HG03342 (cell line): ENCODE data around the gene NUDCD3.
"Not testable (repeated sequence)": the region's sequence is repeated elsewhere in the genome, so short reads cannot be mapped to it uniquely, and the experiment has no call there.

Experiments used
- ATAC-seq: cut with Tn5 transposase; IDR thresholded peaks from one replicate; pipeline ENCODE4 v1.9.1; 2021; ENCODE audit warnings: mild to moderate bottlenecking, moderate library complexity; ENCODE audit not compliant: unreplicated experiment

Gene NUDCD3

DNA sequence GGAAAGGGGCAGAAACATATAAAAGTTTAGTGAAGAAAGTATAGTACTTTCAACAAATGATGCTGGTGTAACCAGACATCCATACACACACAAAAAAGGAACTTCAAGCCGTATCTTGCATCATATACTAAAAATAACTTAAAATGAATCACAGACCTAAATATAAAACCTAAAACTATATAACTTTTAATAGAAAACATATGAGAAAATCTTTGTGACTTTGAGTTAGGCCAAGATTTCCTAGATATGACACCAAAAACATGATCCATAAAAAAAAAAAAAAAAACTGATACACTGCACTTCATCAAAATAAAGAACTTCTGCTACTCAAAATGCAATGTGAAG, 40.9 kb downstream of the NUDCD3 start:
- ATAC-seq: no peak

DNA sequence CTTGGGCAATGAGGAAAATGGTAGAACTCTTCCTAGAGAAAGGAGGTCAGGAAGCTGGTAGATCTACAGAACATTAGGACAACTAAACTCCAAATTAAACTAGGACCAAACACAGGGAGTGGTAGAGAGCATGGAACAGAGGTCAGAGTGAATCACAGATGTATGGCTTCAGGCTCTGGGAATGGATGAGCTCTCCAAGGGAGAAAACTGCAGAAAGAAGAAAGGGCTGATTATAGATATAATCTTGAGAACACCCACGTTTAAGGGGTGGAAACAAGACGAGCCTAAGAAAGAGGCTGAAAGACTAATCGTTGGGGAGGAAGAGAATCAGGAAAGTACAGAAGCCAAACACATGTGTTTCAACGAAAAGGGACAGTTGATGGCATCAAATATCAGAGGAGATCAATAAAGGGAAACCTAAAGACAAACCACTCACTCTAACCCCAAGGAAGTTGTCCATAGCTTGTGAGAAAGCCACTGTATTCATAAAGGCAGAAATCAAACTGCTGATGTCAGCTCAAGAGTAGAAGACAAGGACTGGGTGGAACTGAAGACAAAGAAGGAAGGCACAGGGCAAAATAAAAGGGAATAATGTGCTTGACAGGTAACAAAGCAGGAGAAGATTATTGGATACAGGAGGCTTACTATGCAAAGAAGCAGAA, 41.4 kb downstream of the NUDCD3 start:
- no peak for ATAC-seq

DNA sequence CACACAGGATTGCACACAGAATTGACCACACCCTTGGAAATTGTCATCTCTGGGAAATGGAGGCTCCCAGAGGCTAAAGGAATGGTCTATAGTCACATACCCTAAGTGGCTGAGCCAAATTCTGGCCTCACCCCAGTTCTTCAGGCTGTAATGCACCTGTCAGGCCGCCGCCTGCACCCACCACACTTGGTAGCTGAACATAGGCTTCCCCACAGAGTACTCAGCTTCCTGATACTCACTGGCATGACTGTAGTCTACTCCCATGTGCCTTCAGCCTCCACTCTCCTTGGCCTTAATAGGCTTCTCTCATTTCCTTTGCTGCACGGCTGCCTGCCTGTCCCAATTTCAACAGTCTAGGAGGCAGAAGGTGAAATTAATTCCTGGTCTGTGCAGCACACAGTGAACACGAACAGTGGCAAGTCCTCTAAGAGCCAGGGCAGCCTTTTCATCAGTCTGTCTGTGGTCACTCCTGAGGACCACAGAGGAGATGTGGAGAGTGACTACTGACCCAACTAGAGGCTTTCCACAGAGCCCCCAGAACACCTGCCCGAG, 42.5 kb downstream of the NUDCD3 start:
- no peak for ATAC-seq

DNA sequence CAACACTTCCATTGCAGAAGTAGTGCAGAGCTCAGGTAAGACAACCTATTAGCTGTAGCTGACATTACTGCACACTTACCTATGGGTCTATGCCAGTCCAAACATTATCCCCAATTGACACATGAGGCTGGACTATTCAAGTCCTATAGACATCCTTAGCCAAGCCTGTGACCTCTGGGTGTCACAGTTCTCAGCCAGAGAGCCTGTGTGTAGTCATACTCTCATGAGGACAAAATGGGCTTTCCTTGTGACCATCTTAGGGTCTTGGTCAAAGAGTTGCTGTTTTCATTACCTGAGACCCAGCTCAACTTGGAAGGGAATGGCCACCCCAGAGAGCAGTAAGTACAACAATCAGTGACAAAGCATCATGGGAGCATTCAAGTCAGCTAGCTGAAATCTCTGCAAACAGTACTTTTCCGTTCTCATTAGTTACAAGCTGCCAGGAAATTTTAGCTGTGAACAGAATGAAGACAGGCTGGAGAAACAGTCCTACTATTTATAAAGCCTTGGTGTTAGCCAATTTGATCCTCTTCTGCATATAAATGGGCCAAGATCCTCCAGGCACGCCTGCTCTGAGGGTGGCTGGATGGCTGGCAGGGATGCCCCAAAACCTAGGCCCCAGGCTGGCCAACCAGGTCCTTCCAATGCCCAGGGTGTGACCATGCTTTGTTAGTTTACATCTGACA, 44.3 kb downstream of the NUDCD3 start:
- ATAC-seq: no peak

DNA sequence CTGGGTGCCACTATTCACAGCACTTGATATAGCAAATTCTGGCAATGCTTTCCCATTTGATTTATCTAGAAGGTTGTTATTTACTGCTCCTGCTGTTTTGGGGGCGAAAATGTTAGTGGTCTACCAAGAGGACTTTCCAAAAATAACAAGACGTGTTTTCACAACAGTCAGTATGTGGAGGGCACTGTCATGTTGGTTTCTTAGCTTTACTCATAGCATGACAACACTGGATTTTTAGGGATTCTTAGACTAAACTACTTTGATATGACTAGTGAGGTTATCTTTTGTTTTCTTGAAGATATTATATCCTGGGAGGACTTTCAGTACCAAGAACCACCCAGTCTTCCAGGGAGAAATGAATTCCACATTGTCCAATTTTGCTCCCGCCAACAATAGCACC, 49.4 kb downstream of the NUDCD3 start:
- no peak for ATAC-seq

DNA sequence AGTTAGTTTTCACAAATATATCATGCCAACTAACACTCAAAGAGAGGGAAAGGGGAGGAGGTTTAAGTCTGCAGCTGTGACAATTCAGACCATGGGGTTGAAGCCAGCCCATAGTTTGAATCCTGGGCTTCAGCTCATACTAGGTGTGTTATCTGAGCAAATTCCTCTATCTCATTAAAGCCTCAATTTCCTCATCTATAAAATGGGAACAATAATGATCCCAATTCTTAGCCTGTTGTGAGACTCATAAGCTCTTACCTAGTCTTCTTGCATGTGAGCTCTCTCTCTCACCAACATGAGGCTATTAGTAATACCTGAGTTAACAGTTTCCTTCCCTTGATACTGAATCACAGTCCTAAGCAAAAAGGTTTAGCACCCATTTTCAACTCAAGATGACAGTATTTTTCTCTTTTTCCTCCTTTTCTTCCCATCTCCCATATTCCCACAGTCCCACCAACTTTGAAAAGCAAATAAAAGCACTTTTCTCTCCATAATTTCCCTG, 49.8 kb downstream of the NUDCD3 start:
- no peak for ATAC-seq

DNA sequence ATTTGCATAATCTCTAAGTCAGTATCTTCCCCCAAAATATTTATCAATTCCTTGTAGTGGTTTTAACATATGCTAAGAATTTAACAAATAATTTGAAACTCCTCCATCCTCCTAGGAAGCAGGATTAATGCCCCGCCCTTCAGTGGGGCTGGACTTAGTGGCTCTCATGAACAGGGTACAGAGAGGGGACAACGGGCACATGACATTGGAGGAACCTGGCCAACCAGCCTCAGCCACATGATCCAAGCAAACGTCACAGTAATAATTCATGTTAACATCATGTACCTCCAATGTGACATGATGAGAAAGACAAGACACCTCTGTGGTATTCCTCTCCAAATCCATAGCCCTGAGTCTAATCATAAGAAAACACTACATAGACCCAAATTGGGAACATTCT, 50.5 kb downstream of the NUDCD3 start:
- ATAC-seq: no peak

DNA sequence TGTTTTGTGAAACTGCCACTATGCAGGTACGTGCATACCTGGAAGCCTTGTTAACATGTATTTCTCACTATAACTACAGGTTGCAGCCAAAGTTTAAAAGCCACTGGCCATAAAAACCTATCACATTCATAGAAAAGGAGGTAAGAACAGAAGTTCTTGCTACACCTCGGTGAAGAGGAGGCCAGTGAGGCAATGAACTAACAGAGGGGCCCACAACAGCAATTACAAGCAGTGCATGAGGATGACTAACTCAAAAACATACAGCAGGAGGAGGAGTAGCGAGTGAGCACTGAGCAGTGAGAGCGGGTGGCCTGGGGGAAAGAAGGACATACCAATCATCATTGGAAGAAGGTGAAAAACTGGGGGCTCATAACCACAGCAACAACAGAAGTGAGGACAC, 51.6 kb downstream of the NUDCD3 start:
- ATAC-seq: no peak

DNA sequence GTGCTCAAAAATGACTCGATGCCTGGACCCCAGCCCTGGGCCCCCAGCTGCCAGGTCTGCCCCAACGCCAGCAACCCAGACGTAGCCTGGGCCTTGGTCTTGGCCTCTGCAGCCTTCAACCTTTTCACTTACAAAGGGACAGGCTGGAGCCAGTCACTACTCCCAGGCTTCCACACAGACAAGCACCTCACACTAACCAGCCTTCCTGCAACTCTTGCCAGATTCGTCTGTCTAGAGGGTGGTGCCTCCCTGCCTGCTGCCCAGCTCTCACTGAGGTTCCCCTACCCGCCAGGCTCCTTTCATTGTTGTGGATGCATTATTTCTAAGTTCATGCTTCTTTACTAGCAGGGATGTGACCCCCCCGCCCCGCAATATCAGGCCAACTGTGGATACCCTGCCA, 56.3 kb downstream of the NUDCD3 start:
- ATAC-seq: no peak

DNA sequence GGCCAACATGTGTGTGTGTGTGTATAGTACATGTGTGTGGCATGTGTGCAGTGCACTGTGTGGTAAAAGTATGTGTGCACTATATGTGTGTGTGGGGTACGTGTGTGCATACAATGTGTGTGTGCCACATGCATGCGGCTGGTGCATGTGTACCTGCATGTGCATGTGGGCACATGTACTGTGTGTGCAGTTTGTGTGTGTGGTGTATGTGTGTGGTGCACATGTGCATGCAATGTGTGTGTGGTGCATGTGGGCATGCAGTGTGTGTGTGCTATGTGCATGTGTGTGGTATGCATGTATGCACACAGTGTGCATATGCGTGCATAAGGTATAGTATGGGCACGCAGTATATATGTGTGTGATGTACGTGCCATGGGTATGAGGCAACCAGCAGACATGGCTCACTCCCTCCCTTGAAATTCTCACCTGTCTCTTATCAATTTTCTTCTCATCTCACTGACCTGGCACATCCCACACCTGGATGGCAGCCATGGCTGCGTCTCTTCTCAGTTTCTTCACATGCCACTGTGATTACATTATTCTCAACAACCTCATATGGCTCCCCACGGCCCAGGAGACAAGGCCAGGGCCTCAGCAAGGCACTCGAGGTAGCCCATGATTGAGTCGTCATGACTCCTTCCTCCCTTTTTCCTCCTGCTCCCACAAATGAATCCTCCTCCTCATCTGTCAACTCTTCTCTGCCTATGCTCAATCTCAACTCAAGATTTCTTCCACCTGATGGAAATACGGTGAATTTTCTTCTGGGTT, 57.0 kb downstream of the NUDCD3 start:
- no peak for ATAC-seq

DNA sequence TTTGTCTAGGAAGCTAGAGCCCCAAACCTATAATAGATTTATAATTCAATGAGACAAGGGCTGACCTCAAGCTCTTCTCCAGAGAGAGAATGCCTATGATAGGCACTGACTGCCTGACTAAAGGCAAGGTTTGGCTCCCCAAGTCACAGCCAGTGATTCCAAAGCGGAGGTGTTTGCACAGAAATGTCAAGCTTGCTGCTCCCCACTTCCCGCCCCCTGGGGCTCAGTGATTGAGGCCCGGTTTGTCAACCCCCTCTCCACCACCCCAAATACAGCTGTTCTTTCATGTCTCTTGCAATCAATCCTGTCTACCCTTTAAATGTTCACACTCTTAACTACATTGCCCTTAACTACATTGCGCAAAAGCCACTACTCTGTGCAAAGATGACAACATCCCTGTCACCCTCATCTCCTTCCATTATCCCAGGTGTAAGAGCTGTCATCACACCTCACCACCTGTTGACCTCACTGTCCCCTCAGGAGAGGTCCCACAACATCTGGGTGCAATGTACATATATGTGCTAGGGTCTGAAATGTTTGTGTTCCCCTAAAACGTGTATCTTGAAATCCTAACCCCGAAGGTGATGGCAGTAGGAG, 58.0 kb downstream of the NUDCD3 start:
- no peak for ATAC-seq

DNA sequence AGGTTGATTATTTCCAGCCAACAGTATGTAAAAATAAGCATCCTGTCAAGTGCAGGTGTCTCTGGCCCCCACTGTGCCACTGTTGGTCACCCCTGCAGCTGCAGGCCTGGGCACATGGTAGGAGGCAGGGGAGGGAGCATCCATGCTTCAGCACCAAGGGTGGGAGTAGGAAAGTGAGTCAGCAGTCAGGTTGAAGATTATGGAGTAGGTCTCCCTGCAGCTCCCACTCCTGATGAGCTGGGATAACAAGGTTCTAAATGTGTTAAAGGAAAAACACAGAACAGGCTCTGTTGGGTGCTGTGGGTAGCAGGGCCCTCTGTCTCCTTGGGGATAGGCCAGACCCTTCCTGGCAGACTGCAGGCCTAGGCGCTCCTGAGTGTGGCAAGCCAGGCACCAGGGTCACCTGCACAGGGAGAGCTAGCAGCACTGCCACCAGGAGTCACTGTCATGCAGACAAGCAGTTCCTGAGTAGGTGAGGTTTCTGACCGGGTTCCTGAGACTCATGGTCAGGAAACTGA, 59.3 kb downstream of the NUDCD3 start:
- peak; percentile 65 for ATAC-seq

DNA sequence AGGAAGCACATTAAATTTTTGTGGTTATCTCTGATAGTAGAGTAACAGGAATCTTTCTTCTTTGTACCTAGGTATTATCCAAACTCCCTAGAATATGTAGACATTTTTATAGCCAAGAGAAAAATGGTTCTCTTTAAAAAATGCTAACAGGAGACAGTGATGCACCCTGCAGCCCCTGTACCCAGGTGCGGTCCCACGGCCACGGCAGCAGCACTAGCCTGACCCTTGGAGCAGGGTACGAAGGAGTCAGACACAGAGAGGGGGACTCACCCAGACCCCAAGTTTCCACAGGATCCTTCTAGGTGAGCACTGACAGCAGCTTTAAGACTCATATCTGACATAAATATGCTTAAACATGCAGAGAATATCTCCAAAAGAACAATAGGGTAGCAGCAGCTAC, 60.4 kb downstream of the NUDCD3 start:
- ATAC-seq: no peak

DNA sequence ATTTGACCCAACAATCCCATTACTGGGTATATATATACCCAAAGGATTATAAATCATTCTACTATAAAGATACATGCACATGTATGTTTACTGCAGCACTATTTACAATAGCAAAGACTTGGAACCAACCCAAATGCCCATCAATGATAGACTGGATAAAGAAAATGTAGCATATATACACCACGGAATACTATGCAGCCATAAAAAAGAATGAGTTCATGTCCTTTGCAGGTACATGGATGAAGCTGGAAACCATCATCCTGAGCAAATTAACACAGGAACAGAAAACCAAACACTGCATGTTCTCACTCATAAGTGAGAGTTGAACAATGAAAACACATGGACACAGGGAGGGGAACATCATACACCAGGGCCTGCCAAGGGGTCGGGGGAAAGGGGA, 65.7 kb downstream of the NUDCD3 start:
- ATAC-seq: not testable (repeated sequence)

DNA sequence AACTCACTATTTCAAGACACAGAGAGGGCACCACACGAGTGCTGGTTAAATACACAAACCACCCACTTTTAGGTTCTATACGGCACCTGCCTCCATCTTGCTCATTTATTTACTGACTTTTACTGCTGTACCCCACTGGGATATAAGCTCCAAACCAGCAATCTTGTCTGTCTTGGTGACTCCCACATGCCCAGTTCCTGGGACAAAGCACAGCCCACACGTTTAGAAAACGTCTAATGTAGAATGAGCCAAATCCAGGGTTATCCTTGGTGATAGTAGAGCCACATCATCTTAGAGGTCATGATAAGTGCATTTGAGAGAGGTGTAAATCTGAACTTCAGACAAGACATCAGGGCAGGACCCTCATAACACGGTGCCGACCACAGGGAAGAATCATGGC, 73.5 kb downstream of the NUDCD3 start:
- ATAC-seq: no peak

DNA sequence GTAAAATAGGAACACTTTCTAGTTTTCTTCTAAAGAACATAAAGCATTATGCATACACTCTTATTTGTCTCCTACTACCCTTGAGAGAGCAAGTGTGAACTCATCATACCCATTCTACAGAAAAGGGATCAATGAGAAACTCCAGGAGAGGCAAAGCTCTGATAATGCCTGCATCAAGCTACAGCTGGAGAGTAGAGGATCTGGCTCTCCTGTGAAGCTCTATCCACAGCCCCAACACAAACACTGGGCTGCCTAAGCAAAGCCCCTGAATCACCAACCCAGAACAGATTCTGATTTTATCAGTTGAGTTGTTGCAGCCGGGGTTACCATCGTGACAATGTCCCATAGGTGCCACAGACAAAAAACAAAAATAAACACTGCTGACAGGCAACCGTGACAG, 74.9 kb downstream of the NUDCD3 start:
- no peak for ATAC-seq

DNA sequence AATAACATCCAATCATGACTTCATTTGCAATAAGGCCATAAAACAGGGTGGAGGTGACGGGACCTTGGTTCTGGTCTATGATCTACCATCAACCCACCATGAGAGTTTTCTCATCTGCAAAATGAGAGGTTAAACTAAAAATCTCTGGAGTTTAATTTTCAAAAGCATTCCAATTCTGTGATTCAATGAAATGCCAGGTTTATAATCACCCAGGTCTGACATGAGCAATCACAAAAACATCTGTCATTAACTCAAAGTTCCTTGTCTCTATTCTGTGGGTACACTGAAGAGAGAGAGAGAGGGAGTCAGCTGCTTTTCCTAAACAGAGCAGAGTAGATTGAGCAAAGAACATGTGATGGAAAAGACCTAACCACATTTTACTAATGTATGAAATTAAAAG, 75.4 kb downstream of the NUDCD3 start:
- no peak for ATAC-seq

DNA sequence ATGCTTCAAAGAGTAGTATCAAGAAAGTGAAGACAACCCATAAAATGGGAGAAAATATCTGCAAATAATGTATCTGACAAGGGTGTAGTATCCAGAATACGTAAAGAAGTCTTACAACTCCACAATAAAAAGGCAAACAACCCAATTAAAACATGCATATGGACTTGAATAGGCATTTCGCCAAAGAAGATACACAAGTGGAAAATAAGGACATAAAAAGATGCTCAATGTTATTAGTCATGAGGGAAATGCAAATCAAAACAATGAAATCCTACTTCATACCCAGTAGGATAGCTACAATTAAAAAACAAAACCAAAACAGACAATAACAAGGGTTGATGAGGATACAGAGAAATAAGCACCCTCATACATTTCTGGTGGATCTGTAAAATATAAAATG, 79.2 kb downstream of the NUDCD3 start:
- ATAC-seq: no peak

DNA sequence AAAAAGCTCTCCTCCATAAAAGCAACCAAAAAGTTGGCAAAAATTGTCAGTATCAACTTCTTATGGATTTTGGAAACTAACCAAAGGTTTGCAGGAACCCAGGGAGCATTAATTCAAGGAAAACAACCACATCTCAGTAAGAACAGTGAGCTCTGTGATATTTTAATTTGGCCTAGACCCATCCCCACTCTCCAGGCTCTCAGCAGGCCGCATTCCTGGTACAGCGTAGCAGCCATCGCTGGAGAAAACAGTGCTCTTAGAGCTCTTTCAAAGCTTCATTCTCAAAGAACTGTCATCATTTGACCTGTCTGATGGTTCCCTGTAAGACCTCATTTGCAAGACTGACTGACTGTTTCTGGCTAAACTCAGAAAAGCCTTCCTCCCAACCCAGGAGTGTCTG, 81.9 kb downstream of the NUDCD3 start:
- ATAC-seq: no peak

DNA sequence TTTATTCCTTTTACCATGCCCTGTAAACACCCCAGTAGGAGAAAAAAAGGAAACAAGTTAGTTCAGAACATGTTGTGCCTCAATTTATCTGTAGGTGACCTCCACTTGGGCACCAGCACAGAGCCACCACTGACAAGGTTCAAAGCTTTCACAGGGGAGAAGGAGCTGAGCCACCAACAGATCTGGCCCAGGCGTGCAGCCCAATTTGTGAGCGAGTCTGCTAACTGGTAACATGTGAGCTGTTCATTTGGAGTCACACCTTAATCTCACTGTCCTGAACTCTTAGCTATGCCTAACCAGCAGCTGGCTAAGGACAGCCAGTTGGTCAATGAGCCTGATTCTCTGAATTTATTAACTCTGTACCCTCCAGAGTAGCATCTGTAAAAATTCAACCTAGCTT, 86.7 kb downstream of the NUDCD3 start:
- ATAC-seq: no peak

DNA sequence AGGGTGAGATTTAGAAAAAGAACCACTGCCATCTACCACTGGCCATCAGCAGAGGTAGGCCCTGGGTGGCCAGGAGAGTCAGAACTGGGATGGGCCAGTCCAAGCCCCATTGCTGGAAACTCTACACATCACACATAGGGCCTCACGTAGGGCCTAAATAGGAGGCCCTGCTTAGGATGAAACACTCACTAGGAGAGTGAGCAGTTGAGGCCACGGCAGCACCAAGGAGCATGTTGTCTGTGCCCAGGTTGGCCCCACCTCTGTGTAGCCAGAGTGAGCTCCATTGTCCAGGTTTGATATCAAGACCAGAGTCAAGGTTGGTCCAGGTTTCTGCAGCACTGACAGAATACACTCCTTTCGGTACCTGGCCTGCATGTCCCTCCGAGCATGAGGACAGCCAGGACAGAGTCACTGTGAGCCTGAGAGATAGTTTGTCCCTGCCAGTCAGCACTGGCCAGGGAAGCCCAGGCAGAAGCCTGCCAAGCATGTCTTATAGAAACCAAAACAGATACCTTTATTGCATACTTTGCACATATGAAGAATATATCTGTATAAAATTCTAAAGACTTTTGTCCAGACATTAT, 87.2 kb downstream of the NUDCD3 start:
- no peak for ATAC-seq
